ENCODE measurements around the gene LXN.
"Not testable (repeated sequence)": the region's sequence is repeated elsewhere in the genome, so short reads cannot be mapped to it uniquely, and the experiment has no call there.

LXN gene

DNA sequence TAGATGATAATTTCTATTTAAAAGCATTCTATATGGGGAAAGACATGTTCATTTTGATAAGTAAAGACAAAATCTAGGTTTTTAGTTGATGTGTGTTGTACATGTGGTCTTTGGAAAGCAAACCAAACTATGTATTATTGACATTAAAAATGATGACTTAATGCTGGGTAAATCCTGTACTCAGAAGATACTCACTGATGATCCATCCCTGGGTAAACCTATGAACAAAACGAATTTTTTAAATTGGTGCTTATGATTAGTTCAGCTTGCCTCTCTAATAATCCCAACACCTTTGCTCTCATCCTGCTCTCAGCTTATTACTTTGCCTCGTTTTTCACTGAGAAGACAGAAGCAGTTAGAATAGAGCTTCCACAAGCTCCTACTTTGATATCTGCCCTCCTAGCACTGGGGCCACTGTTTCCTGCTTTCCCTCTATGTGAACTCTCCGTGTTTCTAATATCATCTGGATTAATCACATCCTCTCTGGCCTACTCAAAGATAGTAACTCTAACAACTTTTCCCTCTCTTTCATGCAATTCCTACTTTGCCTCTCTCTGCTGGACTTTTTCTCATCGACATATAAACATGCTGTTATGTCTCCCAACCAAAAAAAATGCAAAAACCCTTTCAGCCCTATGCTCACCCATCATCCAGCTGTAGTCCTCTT lies 30.5 kb upstream of the LXN start:
- peaks cover 2% of the 10 kb centered on the region for H3K36me3 ChIP-seq (ENCODE audit: control insufficient read depth, insufficient read depth, low read length)
- no peaks in the 10 kb centered on the region for H3K27me3 ChIP-seq (ENCODE audit: control insufficient read depth, insufficient read depth, low read length, poor library complexity, severe bottlenecking)
- no peaks in the 10 kb centered on the region for H3K9me3 ChIP-seq (ENCODE audit: control insufficient read depth, low read length)
- WGBS, 2 experiments = 95% methylated on average over 4 of the region's 4 CpGs
- H3K27ac ChIP-seq (ENCODE audit: insufficient read depth, low read depth, low read length, poor library complexity, severe bottlenecking) = no peak overlapping the region
- no peaks in the 10 kb centered on the region for H3K4me1 ChIP-seq (ENCODE audit: control insufficient read depth, insufficient read depth, low read length)
- H3K4me3 ChIP-seq (ENCODE audit: insufficient read depth, low read depth, low read length) = no peak overlapping the region

DNA sequence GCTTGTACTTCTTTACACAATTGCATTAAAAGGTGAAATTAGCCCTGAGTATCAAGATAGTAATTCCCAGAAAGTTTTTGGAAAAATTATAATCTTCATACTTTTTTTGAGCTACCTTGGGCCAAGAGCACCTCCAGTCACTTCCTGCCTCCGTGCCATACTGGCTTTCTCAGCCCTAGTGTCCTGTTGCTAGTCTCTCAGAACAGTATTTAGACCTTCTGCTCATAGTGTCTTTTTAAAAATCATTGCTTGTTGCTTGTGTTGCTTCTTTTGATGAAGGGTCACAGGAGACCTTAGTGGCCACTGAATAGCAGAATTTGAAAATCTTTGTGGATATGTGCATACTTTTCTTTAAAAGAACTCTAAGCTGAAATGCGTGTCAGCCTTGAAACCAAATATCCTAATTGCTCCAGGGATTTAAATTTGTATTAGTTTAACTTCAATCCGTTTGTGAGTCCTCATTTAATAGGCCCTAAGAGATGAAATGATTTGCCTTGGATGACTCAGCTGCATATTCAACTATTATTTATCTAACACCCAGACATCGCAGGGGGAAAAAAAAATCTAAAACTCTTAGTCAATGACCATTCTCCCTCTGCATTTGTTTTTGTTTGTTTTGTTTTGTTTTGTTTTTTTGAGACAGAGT lies 29.1 kb upstream of the LXN start:
- no peaks in the 10 kb centered on the region for H3K9me3 ChIP-seq (ENCODE audit: control insufficient read depth, low read length)
- no peak overlapping the region for H3K4me3 ChIP-seq (ENCODE audit: insufficient read depth, low read depth, low read length)
- no peaks in the 10 kb centered on the region for H3K36me3 ChIP-seq (ENCODE audit: control insufficient read depth, insufficient read depth, low read length)
- WGBS, 2 experiments = 79 to 93% methylated on average over 3 to 4 of the region's 4 CpGs
- no peak overlapping the region for H3K27ac ChIP-seq (ENCODE audit: insufficient read depth, low read depth, low read length, poor library complexity, severe bottlenecking)
- H3K4me1 ChIP-seq (ENCODE audit: control insufficient read depth, insufficient read depth, low read length) = no peaks in the 10 kb centered on the region
- no peaks in the 10 kb centered on the region for H3K27me3 ChIP-seq (ENCODE audit: control insufficient read depth, insufficient read depth, low read length, poor library complexity, severe bottlenecking)

DNA sequence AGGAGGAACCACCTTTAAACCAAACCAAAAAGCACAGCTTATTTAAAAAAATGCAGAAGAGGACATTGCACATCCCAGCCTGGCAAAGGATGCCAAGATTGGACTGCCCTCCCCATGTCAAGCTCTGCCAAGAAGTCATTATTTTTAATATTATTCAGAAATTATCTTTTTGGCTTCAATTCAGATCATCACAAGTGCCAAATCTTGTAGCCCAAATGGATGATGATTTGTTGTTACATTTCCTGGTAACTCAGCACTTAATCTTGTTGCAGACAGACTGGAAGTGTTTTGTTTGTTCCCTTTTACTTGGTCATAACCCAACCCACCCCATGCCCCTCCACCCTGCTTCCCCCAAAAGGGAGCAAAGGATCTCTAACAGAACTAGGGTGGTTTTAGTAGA lies 28.1 kb upstream of the LXN start:
- Histone ChIP-seq H3K27me3 (ENCODE audit: control insufficient read depth, insufficient read depth, low read length, poor library complexity, severe bottlenecking) (no peaks in the 10 kb centered on the region), H3K27ac (ENCODE audit: insufficient read depth, low read depth, low read length, poor library complexity, severe bottlenecking) (no peak overlapping the region), H3K9me3 (ENCODE audit: control insufficient read depth, low read length) (no peaks in the 10 kb centered on the region), H3K36me3 (ENCODE audit: control insufficient read depth, insufficient read depth, low read length) (no peaks in the 10 kb centered on the region), H3K4me1 (ENCODE audit: control insufficient read depth, insufficient read depth, low read length) (no peaks in the 10 kb centered on the region), H3K4me3 (ENCODE audit: insufficient read depth, low read depth, low read length) (no peak overlapping the region)

DNA sequence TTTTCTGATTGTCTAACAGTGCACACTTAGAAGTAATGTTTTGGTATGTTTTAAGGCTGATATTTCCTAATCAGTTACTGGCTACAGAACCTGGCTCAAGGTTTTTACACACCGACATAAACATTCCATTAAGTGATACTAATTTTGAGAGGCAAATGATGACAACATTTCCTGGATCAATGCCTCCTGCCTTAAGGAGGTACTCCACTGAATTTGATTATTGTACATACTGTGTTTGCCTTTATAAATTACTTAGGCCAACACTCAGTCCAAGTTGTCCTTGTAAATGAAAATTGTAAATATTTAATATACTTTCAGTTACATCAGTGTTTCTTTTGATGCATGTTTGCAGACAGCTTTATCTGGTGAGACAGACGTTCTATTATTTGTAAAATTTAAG lies 24.2 kb upstream of the LXN start:
- H3K27me3 ChIP-seq (ENCODE audit: control insufficient read depth, insufficient read depth, low read length, poor library complexity, severe bottlenecking) = no peaks in the 10 kb centered on the region
- no peaks in the 10 kb centered on the region for H3K9me3 ChIP-seq (ENCODE audit: control insufficient read depth, low read length)
- WGBS, 2 experiments = 100% methylated on average over 2 of the region's 2 CpGs; no CpG with 5 or more reads in 1 of the 2 experiments
- H3K27ac ChIP-seq (ENCODE audit: insufficient read depth, low read depth, low read length, poor library complexity, severe bottlenecking) = no peak overlapping the region
- no peak overlapping the region for H3K4me3 ChIP-seq (ENCODE audit: insufficient read depth, low read depth, low read length)
- no peaks in the 10 kb centered on the region for H3K36me3 ChIP-seq (ENCODE audit: control insufficient read depth, insufficient read depth, low read length)
- no peaks in the 10 kb centered on the region for H3K4me1 ChIP-seq (ENCODE audit: control insufficient read depth, insufficient read depth, low read length)

DNA sequence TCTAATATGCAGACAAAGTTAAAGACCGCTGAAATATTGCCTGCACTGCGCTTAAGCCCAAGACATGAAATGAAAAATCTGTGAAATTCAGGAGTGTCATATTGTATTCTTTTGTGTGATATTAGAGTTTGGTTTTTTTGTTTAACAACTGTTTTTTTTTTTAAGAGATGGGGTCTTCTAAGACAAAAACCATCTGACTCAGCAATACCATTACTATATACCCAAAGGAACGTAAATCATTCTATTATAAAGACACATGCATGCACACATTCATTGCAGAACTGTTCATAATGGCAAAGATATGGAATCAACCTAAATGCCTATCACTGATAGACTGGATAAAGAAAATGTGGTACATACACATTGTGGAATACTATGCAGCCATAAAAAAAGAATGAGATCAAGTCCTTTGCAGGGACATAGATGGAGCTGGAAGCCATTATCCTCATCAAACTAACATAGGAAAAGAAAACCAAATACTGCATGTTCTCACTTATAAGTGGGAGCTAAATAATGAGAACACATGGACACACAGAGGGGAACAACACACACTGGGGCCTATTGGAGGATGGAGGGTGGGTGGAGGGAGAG lies 21.5 kb upstream of the LXN start:
- not testable (repeated sequence) for H3K4me3 ChIP-seq (ENCODE audit: insufficient read depth, low read depth, low read length); H3K36me3 ChIP-seq (ENCODE audit: control insufficient read depth, insufficient read depth, low read length); H3K27ac ChIP-seq (ENCODE audit: insufficient read depth, low read depth, low read length, poor library complexity, severe bottlenecking); H3K27me3 ChIP-seq (ENCODE audit: control insufficient read depth, insufficient read depth, low read length, poor library complexity, severe bottlenecking); H3K4me1 ChIP-seq (ENCODE audit: control insufficient read depth, insufficient read depth, low read length); H3K9me3 ChIP-seq (ENCODE audit: control insufficient read depth, low read length)
- WGBS, 2 experiments = 59 to 73% methylated on average over 3 of the region's 3 CpGs

DNA sequence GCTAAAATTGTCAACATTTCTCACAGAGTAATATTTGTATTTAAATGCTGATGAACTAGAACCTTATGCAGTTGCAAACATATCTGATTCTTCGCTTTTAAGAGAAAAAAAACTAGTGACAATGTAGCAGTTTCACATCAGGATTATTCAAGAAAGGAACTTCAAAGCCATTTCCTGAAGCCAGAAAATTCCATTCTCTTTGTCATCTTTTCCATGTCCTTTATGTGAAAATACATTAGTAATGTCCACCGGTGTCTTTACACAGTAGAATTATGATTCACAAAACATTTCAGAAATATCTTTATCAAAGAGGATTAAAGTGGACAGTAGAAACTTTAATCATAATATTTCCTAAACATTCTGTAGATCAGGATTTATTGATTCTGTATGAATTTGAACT lies 12.7 kb upstream of the LXN start:
- Histone ChIP-seq H3K4me3 (ENCODE audit: insufficient read depth, low read depth, low read length) (no peak overlapping the region), H3K27me3 (ENCODE audit: control insufficient read depth, insufficient read depth, low read length, poor library complexity, severe bottlenecking) (no peaks in the 10 kb centered on the region), H3K4me1 (ENCODE audit: control insufficient read depth, insufficient read depth, low read length) (no peaks in the 10 kb centered on the region), H3K27ac (ENCODE audit: insufficient read depth, low read depth, low read length, poor library complexity, severe bottlenecking) (no peak overlapping the region), H3K9me3 (ENCODE audit: control insufficient read depth, low read length) (no peaks in the 10 kb centered on the region), H3K36me3 (ENCODE audit: control insufficient read depth, insufficient read depth, low read length) (no peaks in the 10 kb centered on the region)
- WGBS, 2 experiments = 95% methylated on average over 1 to 2 of the region's 2 CpGs

DNA sequence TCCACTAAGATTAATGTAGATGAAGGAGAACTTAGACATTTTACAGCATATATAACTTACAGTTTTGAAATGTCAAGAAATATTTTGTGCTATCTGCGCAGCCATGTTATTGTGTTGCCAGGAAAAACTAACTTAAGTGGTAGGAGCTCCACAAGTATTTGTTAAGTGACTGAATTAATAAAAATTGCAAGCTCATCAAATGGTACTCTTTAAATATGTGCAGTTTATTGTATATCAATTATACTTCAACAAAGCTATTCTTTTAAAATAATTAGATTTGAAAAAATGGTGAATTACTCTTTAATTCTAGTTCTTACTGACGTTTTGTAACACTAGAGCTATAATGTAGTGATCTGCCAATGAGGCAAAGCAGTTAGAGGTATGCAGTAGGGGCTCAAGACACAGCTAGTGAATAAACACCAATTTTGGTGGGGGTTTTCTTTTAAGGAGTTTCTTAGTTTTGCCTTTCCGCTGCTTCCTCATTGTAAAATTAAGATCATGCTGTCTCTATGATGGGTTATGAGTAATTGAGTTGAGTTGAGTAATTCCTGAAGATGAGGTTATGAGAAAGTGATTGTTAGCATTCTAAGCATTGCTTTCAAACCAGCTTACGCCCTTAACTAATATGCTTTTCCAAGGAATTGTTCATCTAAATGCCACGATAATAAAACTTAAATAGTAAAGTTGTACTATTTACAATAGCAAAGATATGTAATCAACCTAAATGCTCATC lies 10.9 kb upstream of the LXN start:
- Histone ChIP-seq H3K27me3 (ENCODE audit: control insufficient read depth, insufficient read depth, low read length, poor library complexity, severe bottlenecking) (no peaks in the 10 kb centered on the region), H3K4me3 (ENCODE audit: insufficient read depth, low read depth, low read length) (no peak overlapping the region), H3K9me3 (ENCODE audit: control insufficient read depth, low read length) (no peaks in the 10 kb centered on the region), H3K36me3 (ENCODE audit: control insufficient read depth, insufficient read depth, low read length) (no peaks in the 10 kb centered on the region), H3K27ac (ENCODE audit: insufficient read depth, low read depth, low read length, poor library complexity, severe bottlenecking) (no peak overlapping the region), H3K4me1 (ENCODE audit: control insufficient read depth, insufficient read depth, low read length) (no peaks in the 10 kb centered on the region)
- 97% methylated on average over 3 to 4 of the region's 5 CpGs for WGBS, 2 experiments

DNA sequence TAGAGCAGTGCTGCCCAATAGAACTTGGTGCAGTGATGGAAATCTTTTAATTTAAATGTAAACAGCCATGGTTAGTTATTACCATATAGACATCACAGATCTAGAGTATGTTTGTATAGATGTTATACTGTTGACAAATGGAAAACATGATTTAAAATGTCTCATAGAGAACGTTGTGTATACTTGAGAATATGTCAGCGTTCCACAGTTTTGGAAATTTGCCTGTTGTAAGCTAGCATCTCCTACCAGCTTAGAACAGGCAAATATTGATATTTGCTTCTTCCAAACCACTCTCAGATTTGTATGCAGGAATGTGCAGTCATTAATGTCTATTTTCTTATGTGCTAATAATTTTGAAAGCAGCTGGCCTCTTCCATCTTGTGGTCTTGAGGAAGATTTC lies 8.4 kb upstream of the LXN start:
- Histone ChIP-seq H3K4me1 (ENCODE audit: control insufficient read depth, insufficient read depth, low read length) (no peaks in the 10 kb centered on the region), H3K4me3 (ENCODE audit: insufficient read depth, low read depth, low read length) (no peak overlapping the region), H3K36me3 (ENCODE audit: control insufficient read depth, insufficient read depth, low read length) (no peaks in the 10 kb centered on the region), H3K27ac (ENCODE audit: insufficient read depth, low read depth, low read length, poor library complexity, severe bottlenecking) (no peak overlapping the region), H3K9me3 (ENCODE audit: control insufficient read depth, low read length) (no peaks in the 10 kb centered on the region), H3K27me3 (ENCODE audit: control insufficient read depth, insufficient read depth, low read length, poor library complexity, severe bottlenecking) (no peaks in the 10 kb centered on the region)
- WGBS, 2 experiments = 88 to 96% methylated on average over 2 of the region's 2 CpGs

DNA sequence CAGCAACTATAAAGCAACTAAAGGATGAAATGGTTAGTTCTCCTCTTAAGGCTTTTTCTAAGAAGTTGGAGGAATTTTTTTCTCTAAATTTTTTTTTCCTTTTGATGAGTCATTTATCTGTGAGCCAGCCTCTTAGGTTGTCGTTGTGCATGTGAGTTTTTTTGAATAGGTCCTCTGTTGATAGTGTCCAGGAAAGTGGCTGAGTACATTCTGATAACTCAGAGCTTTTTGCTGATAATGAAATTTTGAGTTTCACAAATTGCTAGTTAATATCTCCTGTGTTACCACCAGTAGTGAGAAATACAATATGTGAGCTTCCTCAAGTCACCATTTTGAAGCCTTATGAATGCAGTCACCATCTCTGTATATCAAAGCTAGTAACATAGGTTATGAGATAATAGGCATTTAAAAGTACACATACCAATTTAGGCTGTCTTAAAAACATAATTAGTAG lies 7.1 kb upstream of the LXN start:
- Histone ChIP-seq H3K9me3 (ENCODE audit: control insufficient read depth, low read length) (no peaks in the 10 kb centered on the region), H3K4me1 (ENCODE audit: control insufficient read depth, insufficient read depth, low read length) (no peaks in the 10 kb centered on the region), H3K36me3 (ENCODE audit: control insufficient read depth, insufficient read depth, low read length) (no peaks in the 10 kb centered on the region), H3K27ac (ENCODE audit: insufficient read depth, low read depth, low read length, poor library complexity, severe bottlenecking) (no peak overlapping the region), H3K4me3 (ENCODE audit: insufficient read depth, low read depth, low read length) (no peak overlapping the region), H3K27me3 (ENCODE audit: control insufficient read depth, insufficient read depth, low read length, poor library complexity, severe bottlenecking) (no peaks in the 10 kb centered on the region)
- WGBS, 2 experiments = 89 to 94% methylated on average over 1 of the region's 1 CpG

DNA sequence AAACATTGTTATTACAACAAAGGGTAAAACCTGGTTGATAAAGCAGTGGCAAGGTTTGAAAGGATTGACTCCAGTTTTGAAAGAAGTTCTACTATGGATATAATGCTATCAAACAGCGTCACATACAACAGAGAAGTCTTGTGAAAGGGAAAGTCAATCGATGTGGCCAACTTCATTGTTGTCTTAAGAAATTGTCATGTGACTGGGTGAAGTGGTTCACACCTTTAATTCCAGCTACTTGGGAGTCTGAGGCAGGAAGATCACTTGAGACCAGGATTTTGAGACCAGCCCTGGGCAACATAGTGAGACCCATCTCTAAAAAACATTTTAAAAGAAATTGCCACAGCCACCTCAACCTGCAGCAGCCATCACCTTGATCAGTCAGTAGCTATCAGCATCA lies 6.2 kb upstream of the LXN start:
- Histone ChIP-seq H3K27me3 (ENCODE audit: control insufficient read depth, insufficient read depth, low read length, poor library complexity, severe bottlenecking) (no peaks in the 10 kb centered on the region), H3K36me3 (ENCODE audit: control insufficient read depth, insufficient read depth, low read length) (no peaks in the 10 kb centered on the region), H3K4me3 (ENCODE audit: insufficient read depth, low read depth, low read length) (no peak overlapping the region), H3K27ac (ENCODE audit: insufficient read depth, low read depth, low read length, poor library complexity, severe bottlenecking) (no peak overlapping the region), H3K9me3 (ENCODE audit: control insufficient read depth, low read length) (no peaks in the 10 kb centered on the region), H3K4me1 (ENCODE audit: control insufficient read depth, insufficient read depth, low read length) (no peaks in the 10 kb centered on the region)
- WGBS, 2 experiments = 92 to 97% methylated on average over 2 of the region's 2 CpGs
